CD4-positive, alpha-beta T cell treated with Interleukin-10 for 1 hour (primary cell): ENCODE measurements around the gene BSND.
"Not testable (repeated sequence)": the region's sequence is repeated elsewhere in the genome, so short reads cannot be mapped to it uniquely, and the experiment has no call there.

Experiments used
- DNase-seq: peaks from one replicate; pipeline ENCODE4 v3.0.0-alpha.2; 2020

The BSND gene

GRCh38 chr1:55024163-55024562 is 25.4 kb downstream of the BSND start:
- DNase-seq = not testable (repeated sequence)

GRCh38 chr1:55026682-55027081 is 27.9 kb downstream of the BSND start:
- DNase-seq = not testable (repeated sequence)

- DNase-seq = not testable (repeated sequence)
Measured at GRCh38 chr1:55031098-55031497, 32.4 kb downstream of the BSND start.

- DNase-seq = no peak
Measured at GRCh38 chr1:55033265-55033614, 34.5 kb downstream of the BSND start.

- no peak for DNase-seq
Measured at GRCh38 chr1:55034476-55035133, 35.9 kb downstream of the BSND start.

- no peak for DNase-seq
Measured at GRCh38 chr1:55035904-55036303, 37.2 kb downstream of the BSND start.

- DNase-seq = no peak
Measured at GRCh38 chr1:55037733-55038551, 39.2 kb downstream of the BSND start.

GRCh38 chr1:55038552-55038838 is 39.8 kb downstream of the BSND start:
- DNase-seq = no peak

- no peak for DNase-seq
Measured at GRCh38 chr1:55038974-55039341, 40.2 kb downstream of the BSND start.

- no peak for DNase-seq
Measured at GRCh38 chr1:55039342-55040082, 40.8 kb downstream of the BSND start, which contains the start of gene PCSK9. Gene PCSK9, plus strand, starts transcription at chr1:55039548. Its CDS starts 290 bp downstream, at chr1:55039838.

- DNase-seq = no peak
Measured at GRCh38 chr1:55040083-55040932, 41.6 kb downstream of the BSND start.

- DNase-seq = no peak
Measured at GRCh38 chr1:55040933-55041494, 42.3 kb downstream of the BSND start.

GRCh38 chr1:55041613-55042012 is 42.9 kb downstream of the BSND start:
- DNase-seq = no peak

GRCh38 chr1:55043011-55043410 is 44.3 kb downstream of the BSND start:
- DNase-seq = no peak

GRCh38 chr1:55043726-55044125 is 45.0 kb downstream of the BSND start:
- no peak for DNase-seq

- no peak for DNase-seq
Measured at GRCh38 chr1:55044617-55045397, 46.1 kb downstream of the BSND start.

GRCh38 chr1:55045430-55045829 is 46.7 kb downstream of the BSND start:
- no peak for DNase-seq

GRCh38 chr1:55046871-55047270 is 48.1 kb downstream of the BSND start:
- DNase-seq = no peak

GRCh38 chr1:55047611-55048010 is 48.9 kb downstream of the BSND start:
- DNase-seq = no peak

GRCh38 chr1:55048453-55049270 is 49.9 kb downstream of the BSND start:
- no peak for DNase-seq
